Activated T-helper 1 cell treated with anti-CD3 and anti-CD28 coated beads, Interleukin-2, amount 50 U/mL, for 16 hours (primary cell): ENCODE data around the gene POGK.

Source experiments
- DNase-seq, 2 donors: peaks; one replicate each; pipeline ENCODE4 v3.0.0-alpha.2; 2020; ENCODE audit warnings: low read depth in 1 of 2, low spot score in 1 of 2

Gene POGK

DNA sequence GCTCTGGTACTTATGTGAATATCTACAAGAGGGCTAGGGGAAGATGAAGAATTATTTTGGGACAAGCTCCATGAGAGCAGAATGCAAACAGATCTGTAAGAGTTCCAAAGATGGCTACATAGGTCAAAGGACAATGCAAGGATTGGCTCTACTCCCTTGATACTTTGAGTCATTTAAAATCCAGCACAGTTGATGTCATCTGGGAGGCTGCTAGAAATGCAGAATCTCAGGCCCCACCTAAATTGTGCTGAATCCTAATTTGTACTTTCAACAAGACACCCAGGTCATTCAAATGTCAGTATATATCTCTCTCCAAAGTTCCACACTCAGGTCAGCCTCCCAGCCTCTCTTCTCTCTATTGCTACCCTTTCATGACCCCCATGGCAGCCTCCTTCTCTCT is 60.5 kb downstream of the POGK start:
- DNase-seq = no peak

DNA sequence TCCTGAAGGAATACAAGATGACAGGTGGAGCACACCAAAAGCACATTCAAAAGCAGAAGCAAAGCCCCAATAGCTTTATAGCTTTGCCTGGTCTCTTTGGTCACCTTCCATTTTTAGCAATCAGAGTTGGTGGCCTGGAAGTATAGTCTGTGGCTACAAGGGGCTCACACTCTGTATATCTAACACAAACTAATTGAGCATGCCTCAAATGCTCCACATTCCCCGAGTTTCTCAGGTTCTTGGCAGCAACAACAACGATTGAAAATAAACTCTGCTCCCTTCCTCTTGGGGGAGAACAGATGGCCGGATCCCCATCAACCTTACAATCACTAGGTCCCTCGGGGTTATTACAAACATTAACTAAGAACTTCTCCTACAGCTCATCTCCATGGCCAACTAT is 61.7 kb downstream of the POGK start:
- no peak for DNase-seq

DNA sequence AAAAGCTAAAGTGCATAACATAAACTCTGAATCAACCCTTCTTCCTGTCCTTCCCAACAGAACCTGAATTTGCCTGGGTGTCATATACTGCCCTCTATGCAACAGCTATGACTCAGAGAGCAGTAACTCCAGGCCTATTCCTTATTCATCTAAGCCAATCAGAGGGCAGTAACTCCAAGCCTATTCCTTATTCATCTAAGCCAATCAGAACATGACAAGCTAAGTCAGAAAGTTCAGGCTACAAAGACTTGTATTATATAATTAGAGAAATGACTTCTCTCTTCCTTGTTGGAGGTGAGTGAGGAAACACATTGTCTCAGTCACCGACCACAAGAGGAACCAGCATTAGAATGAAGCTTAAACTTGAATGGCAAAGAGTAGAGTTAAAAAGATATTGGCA is 63.0 kb downstream of the POGK start:
- DNase-seq = no peak

DNA sequence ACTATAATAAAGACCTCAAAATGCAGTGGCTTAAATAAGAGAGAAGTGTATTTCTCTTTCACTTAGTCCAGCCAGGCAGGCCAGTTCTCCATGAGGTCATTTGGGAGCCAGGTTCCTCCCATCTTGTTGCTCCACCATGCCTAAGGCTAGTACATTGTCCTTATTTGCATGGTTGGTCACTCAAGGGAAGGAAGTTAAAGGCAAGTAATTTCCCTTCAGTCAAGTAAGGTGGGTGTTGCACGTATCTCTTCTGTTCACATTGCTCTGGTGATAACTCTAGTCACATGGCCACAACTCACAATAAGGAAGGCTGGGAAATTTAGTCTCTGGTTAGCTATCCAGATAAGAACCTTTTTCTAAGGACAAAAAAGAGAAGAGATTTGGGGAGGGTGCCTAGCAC is 64.0 kb downstream of the POGK start:
- no peak for DNase-seq

DNA sequence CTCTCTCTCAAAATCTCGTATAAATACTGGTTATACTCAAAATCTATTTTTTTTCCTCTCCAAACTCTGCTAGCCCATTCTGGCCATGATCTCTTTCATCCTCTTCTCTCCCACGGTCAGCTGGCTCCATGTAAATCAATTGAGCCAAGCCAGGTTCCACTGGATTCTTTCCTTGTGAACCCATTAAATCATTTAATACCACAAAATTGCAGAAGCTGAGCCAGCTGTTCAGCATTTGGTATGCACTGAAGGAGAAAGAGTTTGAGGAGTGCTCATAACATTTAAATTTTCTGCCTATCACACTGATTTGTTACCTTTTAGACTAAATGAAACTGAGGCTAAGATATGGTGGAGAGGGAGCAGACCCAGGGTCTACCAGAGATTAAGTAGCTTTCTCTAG is 65.9 kb downstream of the POGK start:
- DNase-seq = no peak

DNA sequence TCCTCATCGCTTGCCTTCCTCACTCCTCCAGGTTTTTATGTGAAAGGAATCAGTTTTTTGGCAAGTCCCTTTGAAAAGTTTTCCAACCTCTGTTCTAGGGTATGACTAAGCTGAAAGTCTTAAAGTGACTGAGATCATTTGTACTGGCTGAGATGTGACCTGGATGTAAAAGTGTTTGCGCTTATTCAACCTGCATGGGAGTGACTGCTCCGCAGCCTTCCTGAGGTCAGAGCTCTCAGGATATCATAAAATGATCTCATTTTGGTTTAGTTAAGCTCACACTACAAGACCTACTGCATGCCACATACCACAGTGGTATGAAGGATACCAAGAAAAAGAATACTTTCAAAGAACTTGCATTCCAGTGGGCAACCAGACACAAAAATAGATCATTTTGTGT is 66.6 kb downstream of the POGK start:
- no peak for DNase-seq
